Activated CD8-positive, alpha-beta T cell treated with anti-CD3 and anti-CD28 coated beads for 36 hours (primary cell): ENCODE measurements around the gene ZNF853. TPM values are rescaled to one million over a fixed set of nuclear protein-coding genes. Genes with fewer than 3 reads are reported as not detected.
A peak's percentile ranks its signal among the peaks of the same experiment; 100 is the strongest.

Experiments used
- ATAC-seq: fragments of 200-7000 bp; cut with Tn5 transposase; one replicate; pipeline ENCODE4 v1.10.0; 2021; ENCODE audit warnings: mild to moderate bottlenecking, moderate library complexity
- CTCF ChIA-PET: fragments of 350-600 bp; sonication (Branson Sonifier 250); formaldehyde crosslinking; loops from one replicate; lab custom pipeline; 2021; ENCODE audit warnings: antibody characterized with exemption; lab: Charles Lee
- POLR2A ChIA-PET: fragments of 350-600 bp; sonication (Branson Sonifier 250); formaldehyde crosslinking; loops from one replicate; lab custom pipeline; 2021; ENCODE audit warnings: antibody characterized with exemption; lab: Charles Lee
- DNase-seq: peaks from one replicate; pipeline ENCODE4 v3.0.0-alpha.2; 2020
- H3K27ac Mint-ChIP-seq: one replicate; pipeline ENCODE4 v1.8.0; 2021; ENCODE audit warnings: mild to moderate bottlenecking, mixed read lengths
- H3K27me3 Mint-ChIP-seq: one replicate; pipeline ENCODE4 v1.8.0; 2021; ENCODE audit warnings: mixed read lengths
- H3K36me3 Mint-ChIP-seq: one replicate; pipeline ENCODE4 v1.8.0; 2021; ENCODE audit warnings: low read depth, mixed read lengths
- H3K4me1 Mint-ChIP-seq: one replicate; pipeline ENCODE4 v1.8.0; 2021; ENCODE audit warnings: low read depth, mixed read lengths
- H3K4me3 Mint-ChIP-seq: one replicate; pipeline ENCODE4 v1.8.0; 2021; ENCODE audit warnings: mild to moderate bottlenecking, moderate library complexity, mixed read lengths
- H3K9me3 Mint-ChIP-seq: one replicate; pipeline ENCODE4 v1.8.0; 2021; ENCODE audit warnings: mixed read lengths
- intact Hi-C: fragments of 100-400 bp; cut with micrococcal nuclease; formaldehyde crosslinking; loops from one replicate; pipeline ENCODE4 v1.10.0; 2022
- total RNA-seq, 2 experiments: library from RNA; stranded (reverse); gene quantifications; one replicate each; pipeline ENCODE4 v1.2.3, GENCODE V29; 2021
- TF ChIP-seq, protein P1 (sequence below): fragments of 200-600 bp; IDR thresholded peaks from one replicate; pipeline ENCODE4 v1.8.0; 2022; ENCODE audit warnings: antibody characterized with exemption, mild to moderate bottlenecking

ZNF853 gene
- total RNA-seq, 2 experiments from 2014 or later: 1.3 to 1.8 TPM

DNA sequence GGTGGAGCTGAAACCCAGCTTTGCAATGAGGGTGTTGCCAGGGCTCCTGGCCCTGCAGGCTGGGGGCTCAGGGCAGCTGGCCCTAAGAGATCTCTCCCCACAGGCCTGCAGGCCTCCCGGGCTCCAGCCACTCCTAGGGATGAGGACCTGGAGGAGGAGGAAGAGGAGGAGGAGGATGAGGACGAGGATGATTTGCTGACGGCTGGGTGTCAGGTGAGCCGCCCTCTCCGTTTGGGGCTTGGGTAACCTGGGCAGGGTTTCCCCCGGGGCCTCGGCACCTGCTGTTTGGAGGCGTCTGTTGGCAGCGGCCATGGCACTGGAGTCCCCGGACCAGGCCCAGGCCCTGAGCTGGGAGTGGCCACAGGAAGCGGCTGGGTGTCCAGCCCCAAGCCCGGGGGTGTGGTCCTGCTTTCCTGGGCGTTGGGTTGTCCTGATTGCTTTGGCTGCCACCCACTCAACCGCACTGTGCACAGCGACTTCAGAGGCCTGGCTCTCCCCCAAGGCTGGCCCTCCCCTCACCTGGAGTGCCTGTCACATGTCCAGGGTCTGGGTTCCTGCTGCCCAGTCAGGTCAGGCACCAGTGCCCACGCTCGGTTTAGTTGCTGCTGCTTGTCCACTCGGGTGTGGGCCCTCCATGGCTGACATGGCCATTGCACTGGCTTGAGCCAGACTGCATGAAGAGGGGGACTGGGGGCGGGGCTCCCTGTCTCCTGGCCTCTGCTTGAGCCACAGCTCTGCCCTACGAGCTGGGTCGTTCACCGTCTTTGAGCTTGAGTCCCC lies 27.6 kb downstream of the ZNF853 start:
- CTCF ChIA-PET: no interaction called here
- POLR2A ChIA-PET: no interaction called here
- no peak for ATAC-seq
- peaks cover 38% of the 10 kb centered on the region for H3K36me3 Mint-ChIP-seq
- H3K4me3 Mint-ChIP-seq: no peak overlapping the region
- peak overlapping the region; percentile 34 for H3K27ac Mint-ChIP-seq
- H3K27me3 Mint-ChIP-seq: no peaks in the 10 kb centered on the region
- DNase-seq: no peak
- peaks cover 3% of the 10 kb centered on the region for H3K9me3 Mint-ChIP-seq
- TF ChIP-seq, protein P1, sequence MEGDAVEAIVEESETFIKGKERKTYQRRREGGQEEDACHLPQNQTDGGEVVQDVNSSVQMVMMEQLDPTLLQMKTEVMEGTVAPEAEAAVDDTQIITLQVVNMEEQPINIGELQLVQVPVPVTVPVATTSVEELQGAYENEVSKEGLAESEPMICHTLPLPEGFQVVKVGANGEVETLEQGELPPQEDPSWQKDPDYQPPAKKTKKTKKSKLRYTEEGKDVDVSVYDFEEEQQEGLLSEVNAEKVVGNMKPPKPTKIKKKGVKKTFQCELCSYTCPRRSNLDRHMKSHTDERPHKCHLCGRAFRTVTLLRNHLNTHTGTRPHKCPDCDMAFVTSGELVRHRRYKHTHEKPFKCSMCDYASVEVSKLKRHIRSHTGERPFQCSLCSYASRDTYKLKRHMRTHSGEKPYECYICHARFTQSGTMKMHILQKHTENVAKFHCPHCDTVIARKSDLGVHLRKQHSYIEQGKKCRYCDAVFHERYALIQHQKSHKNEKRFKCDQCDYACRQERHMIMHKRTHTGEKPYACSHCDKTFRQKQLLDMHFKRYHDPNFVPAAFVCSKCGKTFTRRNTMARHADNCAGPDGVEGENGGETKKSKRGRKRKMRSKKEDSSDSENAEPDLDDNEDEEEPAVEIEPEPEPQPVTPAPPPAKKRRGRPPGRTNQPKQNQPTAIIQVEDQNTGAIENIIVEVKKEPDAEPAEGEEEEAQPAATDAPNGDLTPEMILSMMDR: no peak
- intact Hi-C loops: no loop called here
- H3K4me1 Mint-ChIP-seq: peaks cover 21% of the 10 kb centered on the region

- DNase-seq: no peak
- peaks cover 13% of the 10 kb centered on the region for H3K4me1 Mint-ChIP-seq
- ChIA-PET POLR2A (no interaction called here), CTCF (no interaction called here)
- H3K9me3 Mint-ChIP-seq: peaks cover 3% of the 10 kb centered on the region
- no peak overlapping the region for H3K4me3 Mint-ChIP-seq
- H3K36me3 Mint-ChIP-seq: peaks cover 35% of the 10 kb centered on the region
- H3K27ac Mint-ChIP-seq: peak overlapping the region; percentile 34
- no peak for ATAC-seq
- TF ChIP-seq, protein P1: no peak
- no peaks in the 10 kb centered on the region for H3K27me3 Mint-ChIP-seq
- intact Hi-C loops: no loop called here
These were observed 28.7 kb downstream of the ZNF853 start for GRCh38 chr7:6643915-6644625.

GRCh38 chr7:6644728-6645127 lies 29.3 kb downstream of the ZNF853 start:
- CTCF ChIA-PET: no interaction called here
- DNase-seq (no peak), ATAC-seq (no peak)
- Mint-ChIP-seq H3K27me3 (no peaks in the 10 kb centered on the region), H3K4me1 (peaks cover 6% of the 10 kb centered on the region), H3K4me3 (no peak overlapping the region), H3K9me3 (peaks cover 3% of the 10 kb centered on the region), H3K27ac (no peak overlapping the region), H3K36me3 (peaks cover 35% of the 10 kb centered on the region)
- intact Hi-C loops: no loop called here
- TF ChIP-seq, protein P1: no peak
- POLR2A ChIA-PET: interaction anchor here (1.0 kb wide), 1 partner anchor 10 kb away, joined by 3 read pairs; no protein-coding TSS in a partner anchor

- Mint-ChIP-seq H3K4me3 (no peak overlapping the region), H3K27me3 (no peaks in the 10 kb centered on the region), H3K27ac (no peak overlapping the region), H3K4me1 (no peaks in the 10 kb centered on the region), H3K9me3 (peaks cover 9% of the 10 kb centered on the region), H3K36me3 (peaks cover 42% of the 10 kb centered on the region)
- ChIA-PET CTCF (no interaction called here), POLR2A (interaction anchor here (0.6 kb wide), 1 partner anchor 88 kb away, joined by 3 read pairs; no protein-coding TSS in a partner anchor)
- intact Hi-C loops: no loop called here
- TF ChIP-seq, protein P1: no peak
- ATAC-seq (no peak), DNase-seq (no peak)
These were observed 31.1 kb downstream of the ZNF853 start for GRCh38 chr7:6646465-6646864.

GRCh38 chr7:6647080-6647479 lies 31.7 kb downstream of the ZNF853 start:
- H3K27me3 Mint-ChIP-seq: no peaks in the 10 kb centered on the region
- H3K4me3 Mint-ChIP-seq: no peak overlapping the region
- H3K27ac Mint-ChIP-seq: no peak overlapping the region
- no peak for DNase-seq
- no peak for ATAC-seq
- intact Hi-C loops: no loop called here
- H3K9me3 Mint-ChIP-seq: peaks cover 9% of the 10 kb centered on the region
- ChIA-PET CTCF (no interaction called here), POLR2A (no interaction called here)
- peaks cover 44% of the 10 kb centered on the region for H3K36me3 Mint-ChIP-seq
- H3K4me1 Mint-ChIP-seq: no peaks in the 10 kb centered on the region
- TF ChIP-seq, protein P1: no peak
